ENCODE results near the gene MTNR1B.
A peak's percentile ranks its signal among the peaks of the same experiment; 100 is the strongest.

The MTNR1B gene

DNA sequence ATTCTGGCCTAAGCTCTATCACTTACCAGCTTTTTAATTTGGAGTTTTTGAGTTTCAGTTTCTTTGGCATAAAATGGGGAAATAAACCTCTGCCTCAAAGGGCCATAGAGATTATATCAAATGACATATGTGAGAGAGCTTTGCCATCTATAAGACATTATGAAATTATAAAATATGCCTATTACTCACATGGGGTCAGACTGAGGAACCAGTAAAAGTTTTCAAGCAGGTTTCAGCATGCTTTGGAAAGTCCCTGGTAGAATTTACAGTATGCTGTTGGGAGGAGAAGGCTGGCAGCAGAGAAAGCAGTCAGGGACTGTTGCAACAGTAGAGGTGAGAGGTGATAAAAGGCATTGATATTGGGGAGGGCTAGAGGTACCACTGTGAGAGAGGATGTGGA is 13.6 kb upstream of the MTNR1B start:
- Histone ChIP-seq H3K36me3 (ENCODE audit: insufficient read depth, low read length) (no peaks in the 10 kb centered on the region), H3K4me1 (ENCODE audit: control insufficient read depth, insufficient read depth, low read length) (no peaks in the 10 kb centered on the region), H3K9me3 (replicated peaks; ENCODE audit: low read length) (no peaks in the 10 kb centered on the region), H3K27me3 (ENCODE audit: control insufficient read depth, insufficient read depth, low read length) (no peaks in the 10 kb centered on the region), H3K9ac (ENCODE audit: low read depth, low read length) (no peak overlapping the region), H3K4me3 (ENCODE audit: low read length) (no peak overlapping the region), H3K4me2 (ENCODE audit: low read length) (no peak overlapping the region)

DNA sequence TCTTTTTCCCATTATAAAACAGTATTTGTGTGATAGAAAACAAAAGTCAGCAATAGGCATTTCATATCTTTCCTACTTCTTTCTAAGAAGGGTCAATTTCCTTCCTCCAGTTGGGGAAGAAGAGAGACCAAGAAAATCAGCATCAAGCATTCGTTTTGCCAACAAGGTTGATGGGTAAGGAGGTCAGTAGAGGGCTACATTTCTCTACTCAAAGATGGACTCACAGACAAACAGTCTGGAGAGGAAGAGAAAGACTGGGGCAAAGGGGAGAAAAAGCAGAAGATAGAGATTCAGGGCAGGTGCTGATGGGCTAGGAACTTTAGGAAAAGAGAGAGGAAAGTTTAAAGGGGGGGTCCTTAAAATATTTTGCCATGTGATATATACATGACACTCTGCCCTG is 8.6 kb upstream of the MTNR1B start:
- H3K27me3 ChIP-seq (ENCODE audit: control insufficient read depth, insufficient read depth, low read length): no peaks in the 10 kb centered on the region

DNA sequence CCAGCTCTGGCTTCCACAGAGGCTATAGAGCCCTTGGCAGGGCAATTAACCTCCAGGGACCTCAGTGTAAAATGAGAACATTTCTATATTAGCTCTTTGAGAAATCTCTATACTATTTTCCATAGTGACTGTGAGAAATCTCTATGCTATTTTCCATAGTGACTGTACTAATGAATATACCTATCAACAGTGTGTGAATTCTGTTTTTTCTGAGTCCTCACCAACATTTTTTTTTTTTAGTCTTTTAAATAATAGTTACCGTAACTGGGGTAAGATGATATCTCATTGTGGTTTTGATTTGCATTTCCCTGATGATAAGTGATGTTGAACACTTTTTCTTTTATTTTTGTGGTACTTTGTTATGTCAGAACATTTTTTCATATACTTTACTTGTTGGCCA is 7.0 kb upstream of the MTNR1B start:
- peaks cover under 1% of the 10 kb centered on the region for H3K27me3 ChIP-seq (ENCODE audit: control insufficient read depth, insufficient read depth, low read length)
- no peaks in the 10 kb centered on the region for H3K4me1 ChIP-seq (ENCODE audit: control insufficient read depth, insufficient read depth, low read length)
- no peaks in the 10 kb centered on the region for H3K9me3 ChIP-seq (replicated peaks; ENCODE audit: low read length)
- no peaks in the 10 kb centered on the region for H3K36me3 ChIP-seq (ENCODE audit: insufficient read depth, low read length)
- no peak overlapping the region for H3K4me3 ChIP-seq (ENCODE audit: low read length)
- no peak overlapping the region for H3K4me2 ChIP-seq (ENCODE audit: low read length)
- no peak overlapping the region for H3K9ac ChIP-seq (ENCODE audit: low read depth, low read length)

More for the DNA sequence above, 8.6 kb upstream of the MTNR1B start:
- Histone ChIP-seq H3K4me1 (ENCODE audit: control insufficient read depth, insufficient read depth, low read length) (no peaks in the 10 kb centered on the region), H3K36me3 (ENCODE audit: insufficient read depth, low read length) (no peaks in the 10 kb centered on the region), H3K4me2 (ENCODE audit: low read length) (no peak overlapping the region), H3K9me3 (replicated peaks; ENCODE audit: low read length) (no peaks in the 10 kb centered on the region), H3K4me3 (ENCODE audit: low read length) (no peak overlapping the region), H3K9ac (ENCODE audit: low read depth, low read length) (no peak overlapping the region)

DNA sequence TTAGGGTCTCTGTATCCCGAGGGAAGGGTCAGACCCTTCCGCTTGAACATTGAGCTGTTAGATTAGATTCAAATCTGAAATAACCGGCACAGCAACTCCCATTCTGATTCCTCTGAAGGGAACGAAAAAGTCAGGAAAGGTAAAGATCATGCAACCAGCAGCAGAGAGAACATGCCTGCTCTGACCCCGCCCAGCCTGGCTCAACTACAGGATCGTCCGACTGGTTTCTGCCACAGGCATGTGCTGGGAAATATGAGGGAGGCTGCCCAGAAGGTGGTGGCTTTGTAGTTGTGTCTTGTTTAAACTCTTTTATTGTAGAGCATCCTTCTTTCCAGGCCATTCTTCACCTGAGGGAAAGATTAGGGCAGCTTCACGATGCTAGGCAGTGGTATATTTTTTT is 5.0 kb upstream of the MTNR1B start:
- Histone ChIP-seq H3K4me3 (ENCODE audit: low read length) (no peak overlapping the region), H3K9me3 (replicated peaks; ENCODE audit: low read length) (no peaks in the 10 kb centered on the region), H3K36me3 (ENCODE audit: insufficient read depth, low read length) (no peaks in the 10 kb centered on the region), H3K4me1 (ENCODE audit: control insufficient read depth, insufficient read depth, low read length) (peaks cover 4% of the 10 kb centered on the region), H3K27me3 (ENCODE audit: control insufficient read depth, insufficient read depth, low read length) (peaks cover 20% of the 10 kb centered on the region), H3K4me2 (ENCODE audit: low read length) (no peak overlapping the region), H3K9ac (ENCODE audit: low read depth, low read length) (no peak overlapping the region)

DNA sequence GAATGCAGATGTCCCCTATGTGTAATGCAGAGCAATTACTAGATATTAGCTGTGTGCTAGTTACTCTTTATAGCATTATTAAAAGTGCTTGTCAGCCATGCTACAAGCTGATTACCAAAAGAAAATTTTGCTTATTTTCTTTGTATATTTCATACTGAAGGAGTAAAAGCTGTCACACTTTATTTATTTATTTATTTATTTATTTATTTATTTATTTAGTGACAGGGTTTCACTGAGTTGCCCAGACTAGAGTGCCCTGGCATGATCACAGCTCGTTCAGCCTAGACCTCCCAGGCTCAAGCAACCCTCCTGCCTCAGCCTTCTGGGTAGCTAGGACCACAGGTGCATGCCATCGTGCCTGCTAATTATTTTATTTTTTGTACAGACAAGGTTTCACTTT is 4.3 kb upstream of the MTNR1B start:
- Histone ChIP-seq H3K27me3 (ENCODE audit: control insufficient read depth, insufficient read depth, low read length) (peaks cover 28% of the 10 kb centered on the region), H3K36me3 (ENCODE audit: insufficient read depth, low read length) (no peaks in the 10 kb centered on the region), H3K9me3 (replicated peaks; ENCODE audit: low read length) (no peaks in the 10 kb centered on the region), H3K4me3 (ENCODE audit: low read length) (no peak overlapping the region), H3K9ac (ENCODE audit: low read depth, low read length) (no peak overlapping the region), H3K4me1 (ENCODE audit: control insufficient read depth, insufficient read depth, low read length) (peaks cover 10% of the 10 kb centered on the region), H3K4me2 (ENCODE audit: low read length) (no peak overlapping the region)

DNA sequence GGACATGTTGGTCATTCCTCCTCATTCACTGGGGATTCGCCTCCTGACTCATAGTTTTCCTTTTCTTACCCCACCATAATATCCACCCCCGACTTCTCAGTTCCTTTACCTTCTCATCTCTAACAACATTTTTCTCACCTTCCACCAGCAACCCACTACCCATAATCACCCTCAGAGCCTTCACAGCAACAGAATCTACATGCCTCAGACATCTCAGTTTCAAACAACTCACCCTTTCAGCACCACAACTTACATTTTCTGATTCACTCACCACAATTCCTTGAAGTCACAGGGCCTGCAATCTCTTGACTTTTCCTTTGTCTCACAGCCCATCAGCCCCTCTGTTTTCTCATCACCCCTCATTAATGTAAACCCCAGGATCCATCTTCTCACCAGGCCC is 2.3 kb upstream of the MTNR1B start:
- peaks cover 10% of the 10 kb centered on the region for H3K4me1 ChIP-seq (ENCODE audit: control insufficient read depth, insufficient read depth, low read length)
- H3K4me3 ChIP-seq (ENCODE audit: low read length): no peak overlapping the region
- no peak overlapping the region for H3K4me2 ChIP-seq (ENCODE audit: low read length)
- no peaks in the 10 kb centered on the region for H3K9me3 ChIP-seq (replicated peaks; ENCODE audit: low read length)
- no peak overlapping the region for H3K9ac ChIP-seq (ENCODE audit: low read depth, low read length)
- no peaks in the 10 kb centered on the region for H3K36me3 ChIP-seq (ENCODE audit: insufficient read depth, low read length)
- H3K27me3 ChIP-seq (ENCODE audit: control insufficient read depth, insufficient read depth, low read length): peaks cover 32% of the 10 kb centered on the region

DNA sequence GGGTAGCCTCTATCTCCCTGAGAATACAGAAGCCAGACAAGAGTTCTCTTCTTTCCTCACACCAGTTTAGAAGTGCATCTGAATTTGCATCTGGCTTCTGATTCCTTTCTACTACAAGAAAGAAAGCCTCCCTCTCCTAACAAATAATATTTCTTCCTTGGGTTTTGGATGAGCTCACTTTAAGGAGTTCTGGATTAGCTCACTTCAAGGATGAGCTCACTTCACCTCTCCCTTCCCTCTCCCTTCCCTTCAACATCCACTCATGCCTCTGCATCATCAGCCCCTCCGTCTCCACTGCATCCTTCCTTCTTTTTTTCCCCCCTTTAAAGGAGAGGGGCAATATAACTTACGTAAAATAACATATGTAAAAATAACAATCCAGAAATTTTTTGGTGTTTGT is 1.6 kb upstream of the MTNR1B start:
- Histone ChIP-seq H3K4me3 (ENCODE audit: low read length) (no peak overlapping the region), H3K4me1 (ENCODE audit: control insufficient read depth, insufficient read depth, low read length) (peaks cover 10% of the 10 kb centered on the region), H3K4me2 (ENCODE audit: low read length) (no peak overlapping the region), H3K9me3 (replicated peaks; ENCODE audit: low read length) (no peaks in the 10 kb centered on the region), H3K27me3 (ENCODE audit: control insufficient read depth, insufficient read depth, low read length) (peaks cover 39% of the 10 kb centered on the region), H3K9ac (ENCODE audit: low read depth, low read length) (no peak overlapping the region), H3K36me3 (ENCODE audit: insufficient read depth, low read length) (no peaks in the 10 kb centered on the region)

DNA sequence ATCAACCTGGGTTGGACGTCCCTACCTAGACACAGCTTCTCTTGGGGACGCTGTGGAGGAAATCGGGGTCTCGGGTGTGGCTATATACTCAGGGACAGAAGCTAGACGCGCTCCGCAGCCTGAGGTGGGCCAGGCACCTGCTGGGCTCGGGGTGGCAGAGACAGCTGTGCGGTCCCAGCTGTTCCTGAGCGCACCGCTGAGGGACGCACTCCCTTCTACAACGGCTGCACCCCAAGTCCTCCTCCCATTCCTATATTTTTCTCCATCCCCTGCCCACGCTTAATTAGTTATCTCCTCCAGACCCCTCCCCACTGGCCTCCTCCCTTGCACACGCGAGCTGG is 188 bp upstream of the MTNR1B start:
- Histone ChIP-seq H3K36me3 (ENCODE audit: insufficient read depth, low read length) (no peaks in the 10 kb centered on the region), H3K4me1 (ENCODE audit: control insufficient read depth, insufficient read depth, low read length) (peaks cover 10% of the 10 kb centered on the region), H3K27me3 (ENCODE audit: control insufficient read depth, insufficient read depth, low read length) (peaks cover 40% of the 10 kb centered on the region), H3K4me3 (ENCODE audit: low read length) (peak overlapping the region; percentile 66), H3K9me3 (replicated peaks; ENCODE audit: low read length) (no peaks in the 10 kb centered on the region), H3K4me2 (ENCODE audit: low read length) (peak overlapping the region; percentile 83), H3K9ac (ENCODE audit: low read depth, low read length) (no peak overlapping the region)

DNA sequence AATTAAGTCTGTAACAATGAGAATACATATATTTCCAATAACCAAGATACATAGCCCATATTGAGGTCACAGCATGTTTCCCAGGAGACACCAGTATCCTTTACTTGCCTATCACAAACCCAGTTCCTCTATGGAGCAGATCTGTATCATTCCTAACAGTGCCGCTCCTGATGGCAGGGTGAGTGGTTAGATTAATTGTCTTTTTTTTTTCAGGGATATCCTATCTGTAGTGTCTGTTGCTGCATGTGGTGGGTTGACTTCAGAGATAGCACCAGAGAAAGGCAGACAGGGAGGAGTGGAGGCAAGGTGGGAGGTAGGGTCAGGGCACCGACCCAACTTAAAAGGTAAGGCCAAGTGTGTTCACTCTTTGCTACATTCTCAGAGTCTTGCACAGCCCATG is 2.8 kb downstream of the MTNR1B start:
- Histone ChIP-seq H3K9ac (ENCODE audit: low read depth, low read length) (no peak overlapping the region), H3K36me3 (ENCODE audit: insufficient read depth, low read length) (no peaks in the 10 kb centered on the region), H3K4me1 (ENCODE audit: control insufficient read depth, insufficient read depth, low read length) (peaks cover 10% of the 10 kb centered on the region), H3K9me3 (replicated peaks; ENCODE audit: low read length) (no peaks in the 10 kb centered on the region), H3K4me2 (ENCODE audit: low read length) (no peak overlapping the region), H3K4me3 (ENCODE audit: low read length) (no peak overlapping the region), H3K27me3 (ENCODE audit: control insufficient read depth, insufficient read depth, low read length) (peaks cover 40% of the 10 kb centered on the region)

DNA sequence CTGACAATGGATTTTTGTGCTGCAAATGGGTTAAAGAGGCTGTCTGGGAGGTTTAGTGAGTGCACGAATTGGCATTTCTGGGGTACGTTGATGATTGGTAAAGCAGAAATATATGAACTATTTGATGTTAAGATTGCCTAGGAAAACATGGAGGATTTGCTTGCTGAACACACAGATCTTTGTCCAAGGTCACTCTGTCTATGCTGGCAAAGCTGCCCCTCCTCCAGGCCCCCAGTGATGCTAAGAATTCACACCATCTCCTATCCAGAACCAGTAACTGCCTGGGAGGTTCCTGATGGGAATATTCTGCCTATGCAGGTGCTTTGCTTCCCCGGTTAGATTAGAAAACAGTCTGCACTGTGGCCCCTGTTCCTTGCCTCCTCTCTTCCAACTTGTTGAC is 5.8 kb downstream of the MTNR1B start:
- no peaks in the 10 kb centered on the region for H3K9me3 ChIP-seq (replicated peaks; ENCODE audit: low read length)
- no peak overlapping the region for H3K4me2 ChIP-seq (ENCODE audit: low read length)
- no peaks in the 10 kb centered on the region for H3K36me3 ChIP-seq (ENCODE audit: insufficient read depth, low read length)

DNA sequence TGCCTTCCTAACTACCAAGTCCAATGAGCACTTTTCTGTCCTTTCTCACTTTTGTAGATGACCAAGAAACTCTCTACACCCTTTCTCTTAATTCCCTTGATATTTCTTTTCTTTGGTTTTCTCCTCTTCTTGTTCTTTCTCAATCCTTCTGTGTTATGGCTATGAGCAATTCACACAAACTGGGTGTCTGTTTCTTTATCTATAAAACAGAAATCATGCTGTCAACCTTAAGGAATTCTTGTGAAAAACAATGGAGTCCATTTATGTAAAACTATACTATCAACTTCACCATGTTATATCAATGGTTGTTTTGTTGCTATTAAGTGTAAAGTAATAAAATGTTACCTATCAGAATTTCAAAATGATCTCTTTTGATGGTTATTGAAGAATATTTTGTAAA is 7.2 kb downstream of the MTNR1B start:
- Histone ChIP-seq H3K4me2 (ENCODE audit: low read length) (no peak overlapping the region), H3K9me3 (replicated peaks; ENCODE audit: low read length) (no peaks in the 10 kb centered on the region), H3K27me3 (ENCODE audit: control insufficient read depth, insufficient read depth, low read length) (peaks cover 9% of the 10 kb centered on the region), H3K9ac (ENCODE audit: low read depth, low read length) (no peak overlapping the region), H3K4me3 (ENCODE audit: low read length) (no peak overlapping the region), H3K4me1 (ENCODE audit: control insufficient read depth, insufficient read depth, low read length) (peaks cover 19% of the 10 kb centered on the region), H3K36me3 (ENCODE audit: insufficient read depth, low read length) (no peaks in the 10 kb centered on the region)

More for the DNA sequence above, 5.8 kb downstream of the MTNR1B start:
- Histone ChIP-seq H3K4me1 (ENCODE audit: control insufficient read depth, insufficient read depth, low read length) (peaks cover 19% of the 10 kb centered on the region), H3K9ac (ENCODE audit: low read depth, low read length) (no peak overlapping the region), H3K27me3 (ENCODE audit: control insufficient read depth, insufficient read depth, low read length) (peaks cover 11% of the 10 kb centered on the region), H3K4me3 (ENCODE audit: low read length) (no peak overlapping the region)

DNA sequence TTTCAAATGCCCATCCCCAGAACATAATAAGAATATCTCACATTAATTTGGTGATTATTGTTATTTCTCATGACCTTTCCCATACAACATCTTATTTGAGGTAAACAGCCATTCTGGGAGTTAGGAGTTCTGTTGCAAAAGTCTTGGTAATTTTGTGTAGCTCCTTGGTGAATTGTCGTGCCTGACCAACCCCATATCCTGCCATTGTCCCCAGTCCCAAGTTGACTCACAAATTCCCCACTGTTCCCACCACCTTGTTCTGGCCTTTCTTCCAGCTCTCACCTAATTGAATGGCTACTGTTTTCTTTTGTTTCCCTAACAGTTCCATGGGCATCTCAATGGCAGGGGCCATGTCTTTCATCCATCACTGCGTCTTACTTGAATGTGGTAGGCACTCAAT is 8.0 kb downstream of the MTNR1B start:
- H3K4me3 ChIP-seq (ENCODE audit: low read length): no peak overlapping the region
- H3K4me1 ChIP-seq (ENCODE audit: control insufficient read depth, insufficient read depth, low read length): peaks cover 19% of the 10 kb centered on the region
- no peak overlapping the region for H3K4me2 ChIP-seq (ENCODE audit: low read length)
- no peak overlapping the region for H3K9ac ChIP-seq (ENCODE audit: low read depth, low read length)
- no peaks in the 10 kb centered on the region for H3K9me3 ChIP-seq (replicated peaks; ENCODE audit: low read length)
- H3K27me3 ChIP-seq (ENCODE audit: control insufficient read depth, insufficient read depth, low read length): peaks cover 6% of the 10 kb centered on the region
- no peaks in the 10 kb centered on the region for H3K36me3 ChIP-seq (ENCODE audit: insufficient read depth, low read length)

Measured in skeletal muscle satellite cell (primary cell).